NCI-H345 (cell line): ENCODE measurements around the gene C1QTNF6.

Source experiments
- DNase-seq: peaks from one replicate; lab custom pipeline; 2025; lab: John Stamatoyannopoulos, UW

C1QTNF6 gene

DNA sequence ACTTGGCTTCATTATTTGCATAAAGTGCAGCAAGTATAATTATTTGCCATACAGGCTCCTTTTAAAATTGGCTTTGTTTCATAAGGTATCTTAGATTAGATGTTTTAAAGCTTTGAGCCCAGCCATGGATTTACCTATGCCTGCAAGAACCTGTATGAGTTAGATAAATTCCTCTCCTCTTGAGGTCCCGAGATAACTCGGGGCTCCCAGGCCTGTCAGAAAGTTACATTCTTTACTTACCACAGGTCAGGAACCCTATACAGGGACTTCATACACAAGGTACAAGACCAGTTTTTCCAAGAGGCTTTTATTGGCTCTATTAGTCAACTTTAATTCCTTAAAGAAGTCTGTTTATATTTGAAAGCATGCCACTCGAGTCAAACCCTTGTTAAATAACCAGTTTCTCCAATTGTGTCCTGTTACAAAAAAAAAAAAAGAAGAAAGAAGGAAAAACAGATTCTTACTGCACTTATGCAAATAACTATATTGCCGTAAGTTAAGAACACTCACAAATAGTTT is 2.3 kb upstream of the C1QTNF6 start:
- no peak for DNase-seq

DNA sequence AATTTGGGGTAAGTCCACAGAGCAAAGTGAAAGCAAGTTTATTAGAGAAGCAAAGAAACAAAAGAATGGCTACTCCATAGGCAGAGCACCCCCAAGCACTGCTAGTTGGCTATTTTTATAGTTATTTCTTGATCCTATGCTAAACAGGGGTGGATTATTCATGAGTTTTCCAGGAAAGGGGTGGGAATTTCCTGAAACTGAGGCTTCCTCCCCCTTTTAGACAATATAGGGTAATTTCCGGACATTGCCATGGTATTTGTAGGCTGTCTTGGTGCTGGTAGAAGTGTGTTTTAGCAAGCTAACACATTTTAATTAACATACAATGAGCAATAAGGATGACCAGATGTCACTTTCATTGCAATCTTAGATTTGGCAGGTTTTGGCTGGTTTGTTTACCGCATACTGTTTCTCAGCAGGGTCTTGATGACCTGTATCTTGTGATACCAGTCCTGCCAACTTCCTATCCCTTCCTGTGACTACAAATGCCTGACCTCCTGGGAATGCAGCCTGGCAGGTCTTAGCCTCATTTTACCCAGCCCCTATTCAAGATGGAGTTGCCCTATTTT is 937 bp upstream of the C1QTNF6 start:
- DNase-seq = no peak

DNA sequence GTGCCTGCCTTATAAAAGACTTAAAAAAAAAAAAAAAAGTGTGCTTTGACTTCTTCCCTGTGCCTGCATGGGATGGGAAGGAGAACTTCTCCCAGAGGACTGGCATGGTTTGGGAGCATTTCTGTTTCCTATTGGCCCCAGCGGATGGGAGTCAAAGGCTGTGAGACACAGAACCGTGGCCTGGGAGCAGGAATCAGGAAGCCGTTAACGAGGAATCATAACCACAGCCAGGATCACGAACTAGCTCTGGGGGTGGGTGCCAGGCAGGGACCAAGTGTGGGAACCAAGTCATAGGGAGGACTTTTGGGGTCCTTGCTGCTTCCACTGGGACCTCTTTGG is 526 bp downstream of the C1QTNF6 start:
- no peak for DNase-seq

GRCh38 chr22:37186997-37187522 is 987 bp downstream of the C1QTNF6 start:
- DNase-seq = no peak

DNA sequence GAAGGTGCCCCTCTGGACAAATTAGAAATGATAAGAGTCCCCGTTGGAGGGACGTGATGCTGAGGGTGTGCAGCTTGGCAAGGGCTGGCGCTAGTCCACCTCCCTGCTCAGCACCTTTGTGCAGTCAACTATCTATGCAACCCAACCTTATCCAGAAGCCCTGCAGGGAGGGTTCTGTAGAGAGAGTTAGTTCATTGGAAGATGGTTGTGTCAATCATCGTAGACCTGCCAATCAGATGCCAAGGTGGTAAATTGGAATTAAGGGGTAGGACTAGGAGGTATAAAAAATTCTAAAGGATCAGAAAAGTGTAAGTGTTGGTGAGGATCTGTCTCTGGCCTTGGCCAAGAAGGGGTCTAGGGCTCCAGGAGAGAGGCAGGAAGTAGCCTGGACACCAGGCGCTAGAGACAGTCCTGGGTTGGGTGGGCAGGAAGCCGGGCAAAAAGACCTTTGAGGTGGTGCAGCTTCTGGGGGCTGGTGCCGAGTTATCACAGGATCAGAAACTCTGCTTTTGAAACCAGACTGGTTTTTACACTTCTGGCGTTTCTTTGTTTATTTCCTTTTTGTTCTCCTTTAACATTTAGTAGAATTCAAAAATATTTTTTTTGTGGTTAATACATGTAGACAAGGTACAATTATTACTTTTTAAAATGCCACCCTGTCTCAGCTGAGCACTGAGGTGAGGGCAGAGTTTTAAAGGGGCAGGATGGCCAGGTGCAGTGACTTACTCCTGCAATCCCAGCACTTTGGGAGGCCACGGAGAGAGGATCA is 1.6 kb downstream of the C1QTNF6 start:
- no peak for DNase-seq

GRCh38 chr22:37185646-37186227 is 2.3 kb downstream of the C1QTNF6 start:
- DNase-seq = no peak

- DNase-seq = no peak
These were observed 3.1 kb downstream of the C1QTNF6 start for GRCh38 chr22:37184816-37185541.

- no peak for DNase-seq
These were observed 3.7 kb downstream of the C1QTNF6 start for GRCh38 chr22:37184380-37184755.

DNA sequence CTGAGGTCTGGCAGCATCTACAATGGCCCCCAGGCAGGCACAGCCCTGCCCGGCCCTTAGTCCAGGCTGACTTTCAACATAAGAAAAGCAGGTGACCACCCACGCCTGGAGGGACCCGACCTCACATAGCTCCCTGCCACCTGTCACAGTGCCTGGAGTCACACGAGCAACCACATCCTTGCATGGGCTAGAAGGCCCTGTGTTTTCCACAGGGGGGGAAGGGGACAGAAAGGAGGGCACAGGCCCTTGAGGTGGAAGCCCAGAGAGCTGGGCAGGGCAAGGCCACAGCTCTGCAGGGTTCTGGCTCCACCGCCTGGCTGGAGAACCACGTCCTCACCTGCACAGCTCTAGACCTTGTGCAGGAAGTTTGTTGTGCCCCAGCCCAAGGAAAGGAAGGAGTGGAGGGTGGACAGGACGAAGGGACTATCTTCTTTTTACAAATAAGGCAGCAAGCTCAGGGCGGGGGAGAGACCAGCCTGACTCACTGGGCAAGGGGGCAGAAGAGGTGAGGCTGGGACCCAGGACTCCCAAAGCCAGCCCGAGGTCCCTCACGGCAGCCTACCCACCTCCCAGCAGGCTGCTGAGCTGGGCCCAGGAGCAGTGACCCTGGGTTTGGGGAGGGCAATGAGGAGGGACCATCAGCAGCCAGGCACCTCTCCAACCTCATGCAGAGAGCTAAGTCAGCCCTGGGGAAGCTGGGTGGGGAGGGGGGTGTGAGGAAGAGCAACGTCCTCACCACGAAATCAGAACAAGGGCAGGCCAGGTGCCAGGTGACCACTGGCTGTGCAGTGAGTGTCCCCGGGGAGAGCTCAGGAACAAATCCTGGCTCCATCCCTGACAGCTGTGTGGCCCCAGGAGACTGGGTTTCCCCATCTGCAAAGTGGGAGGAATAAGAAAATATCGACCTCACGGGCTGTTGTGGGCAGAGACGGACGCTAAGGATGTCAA is 4.3 kb downstream of the C1QTNF6 start:
- no peak for DNase-seq

- no peak for DNase-seq
These were observed 5.2 kb downstream of the C1QTNF6 start for GRCh38 chr22:37182949-37183245.

DNA sequence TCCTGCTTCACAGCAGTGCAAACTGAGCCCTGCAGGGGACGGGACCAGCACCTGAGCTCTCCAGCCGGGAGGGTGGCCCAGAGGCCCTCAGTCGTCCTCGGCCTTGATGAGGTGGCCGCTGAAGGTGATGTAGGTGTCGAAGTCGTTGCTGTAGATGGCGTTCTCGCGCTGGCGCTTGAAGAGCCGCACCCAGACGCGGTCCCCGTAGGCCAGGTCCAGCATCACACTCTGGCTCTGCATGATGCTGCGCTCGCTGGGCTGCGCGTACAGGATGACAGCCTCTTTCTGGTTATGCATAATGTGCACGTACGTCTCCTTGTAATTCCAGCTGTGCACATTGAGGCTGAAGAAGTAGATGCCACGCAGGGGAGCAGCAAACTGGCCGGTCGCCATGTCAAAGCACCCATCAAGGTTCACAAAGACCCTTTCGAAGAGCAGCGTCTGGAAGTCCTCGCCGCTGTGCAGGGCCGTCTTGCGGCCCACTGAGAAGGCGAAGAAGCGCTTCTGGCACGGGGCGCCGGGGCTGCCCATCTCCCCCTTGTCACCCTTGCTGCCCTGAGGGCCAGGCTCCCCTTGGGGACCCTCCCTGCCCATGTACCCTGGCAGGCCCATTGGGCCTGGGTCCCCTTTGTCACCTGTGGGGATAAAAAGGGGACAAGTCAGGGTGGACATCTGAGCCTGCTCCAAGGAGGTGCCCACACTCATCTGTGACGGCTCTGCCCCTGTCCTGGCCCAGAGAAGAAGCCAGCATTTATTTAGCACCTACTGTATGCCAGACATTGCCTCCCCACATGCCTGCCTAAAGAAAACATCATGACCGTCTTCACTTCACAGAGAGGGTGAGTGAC is 5.7 kb downstream of the C1QTNF6 start:
- no peak for DNase-seq

- DNase-seq = no peak
These were observed 6.4 kb downstream of the C1QTNF6 start for GRCh38 chr22:37181681-37182080.

DNA sequence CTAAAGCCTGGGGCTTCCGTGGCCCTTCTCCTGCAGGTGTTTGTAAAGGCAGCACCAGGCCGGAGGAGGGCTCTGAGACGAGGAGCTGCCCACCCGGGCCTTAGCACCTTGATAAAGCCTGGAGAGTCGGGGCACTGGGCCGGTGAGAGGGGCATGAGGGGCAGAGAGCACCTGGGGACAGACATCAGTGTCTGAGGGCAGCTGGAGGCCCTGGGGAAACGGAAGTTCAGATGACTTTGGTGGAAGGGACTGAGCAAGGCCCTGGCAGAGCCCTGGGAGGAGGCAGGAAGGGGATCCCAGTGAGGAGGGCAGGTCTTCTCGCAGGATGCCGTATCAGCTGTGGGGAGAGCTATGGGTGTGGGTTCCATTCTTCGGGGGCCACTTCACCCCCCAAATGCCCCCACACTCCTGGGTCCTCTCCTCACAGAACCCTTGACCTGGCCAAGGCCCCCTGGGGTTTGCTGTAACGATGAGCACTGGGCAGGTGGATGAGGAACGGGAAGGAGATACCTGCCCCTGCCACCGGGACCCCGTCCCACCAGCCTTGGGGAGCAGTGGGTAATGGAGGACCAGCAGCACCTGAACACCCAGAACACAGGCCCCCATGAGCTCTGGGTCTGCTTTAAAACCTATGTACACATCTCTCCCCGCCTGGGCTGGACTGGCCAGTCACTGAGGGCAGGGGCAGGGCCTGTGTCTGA is 7.4 kb downstream of the C1QTNF6 start:
- DNase-seq = no peak

GRCh38 chr22:37179622-37180420 is 8.2 kb downstream of the C1QTNF6 start:
- DNase-seq = no peak

GRCh38 chr22:37179126-37179470 is 8.9 kb downstream of the C1QTNF6 start:
- no peak for DNase-seq

DNA sequence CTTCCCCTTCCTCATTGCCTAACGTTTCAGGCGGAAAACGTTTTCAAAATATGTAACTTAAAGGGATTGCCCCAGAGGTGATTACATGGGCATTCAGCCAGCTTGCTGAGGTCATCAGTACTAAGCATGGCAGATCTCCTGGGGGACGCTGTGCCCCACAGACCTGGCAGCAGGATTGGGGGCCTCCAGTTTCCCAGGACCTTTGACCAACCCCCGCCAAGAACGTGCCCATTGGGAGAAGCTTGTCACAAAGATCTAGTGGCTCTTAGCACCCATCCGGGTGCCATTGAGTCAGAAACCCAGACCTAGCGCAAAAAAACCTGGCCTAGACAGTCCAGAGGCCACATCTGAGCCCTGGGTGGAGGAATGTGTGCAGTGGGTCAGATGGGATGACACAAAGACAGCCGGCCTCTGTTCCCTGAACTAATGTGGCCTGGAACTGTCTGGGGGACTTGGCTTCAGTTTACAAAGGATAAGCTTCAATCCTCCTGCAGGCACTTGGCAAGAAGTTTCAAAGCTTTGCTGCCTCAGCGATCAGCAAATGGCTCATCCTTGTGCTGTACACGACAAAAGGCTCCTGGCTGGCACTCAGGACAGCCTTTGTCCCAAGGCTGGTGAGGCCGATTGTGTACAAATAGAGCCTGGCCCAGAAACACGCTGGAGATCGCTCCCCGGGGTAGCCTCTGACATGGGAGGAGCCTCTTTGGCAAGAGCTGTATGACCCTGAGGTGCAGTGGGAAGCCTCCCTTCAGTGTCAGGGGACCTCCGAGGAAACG is 9.5 kb downstream of the C1QTNF6 start:
- DNase-seq = no peak

- DNase-seq = no peak
These were observed 10.3 kb downstream of the C1QTNF6 start for GRCh38 chr22:37177755-37178154.

- DNase-seq = no peak
These were observed 10.8 kb downstream of the C1QTNF6 start for GRCh38 chr22:37177221-37177620.
